CD4-positive, alpha-beta T cell (primary cell): Measurements from ENCODE around the gene SS18L1. TPM values are rescaled to one million over a fixed set of nuclear protein-coding genes. Genes with fewer than 3 reads are reported as not detected.

Experiments
- ATAC-seq: fragments of 200-7000 bp; cut with Tn5 transposase; one replicate; pipeline ENCODE4 v1.10.0; 2022; ENCODE audit warnings: mild to moderate bottlenecking; ENCODE audit not compliant: poor library complexity
- CTCF ChIA-PET: fragments of 350-600 bp; sonication (Branson Sonifier 250); formaldehyde crosslinking; loops from one replicate; lab custom pipeline; 2021; ENCODE audit warnings: antibody characterized with exemption, inconsistent platforms; lab: Charles Lee
- POLR2A ChIA-PET: fragments of 350-600 bp; sonication (Branson Sonifier 250); formaldehyde crosslinking; loops from one replicate; lab custom pipeline; 2021; ENCODE audit warnings: antibody characterized with exemption, inconsistent platforms; lab: Charles Lee
- DNase-seq, 14 experiments: peaks; one replicate each; pipeline ENCODE4 v3.0.0-alpha.2; 2013 to 2020; ENCODE audit warnings: mixed read lengths in 2 of 14
- H3K27ac ChIP-seq, 2 donors: one replicate each; pipeline versions ENCODE4 v1.5.1 to v1.7.0; 2013; ENCODE audit warnings: low read length in 2 of 2, low read depth in 1 of 2, mild to moderate bottlenecking in 1 of 2
- H3K27me3 ChIP-seq, 2 experiments: 1 replicate in 1 of 2; 2 replicates in 1 of 2; pipeline versions ENCODE4 v1.6.1 to v1.7.0; 2013; ENCODE audit warnings: low read length in 2 of 2, control low read depth in 1 of 2, mild to moderate bottlenecking in 1 of 2, moderate library complexity in 1 of 2; ENCODE audit not compliant: insufficient read depth in 2 of 2, control insufficient read depth in 1 of 2
- H3K36me3 ChIP-seq: one replicate; pipeline ENCODE4 v1.6.1; 2013; ENCODE audit warnings: low read length, control low read depth; ENCODE audit not compliant: insufficient read depth
- H3K4me1 ChIP-seq: one replicate; pipeline ENCODE4 v1.6.1; 2013; ENCODE audit warnings: low read length, control low read depth; ENCODE audit not compliant: insufficient read depth
- H3K4me3 ChIP-seq: one replicate; pipeline ENCODE4 v1.5.1; 2013; ENCODE audit warnings: mild to moderate bottlenecking, low read length, moderate library complexity
- H3K9me3 ChIP-seq, 2 experiments: 1 replicate in 1 of 2; 2 replicates in 1 of 2; pipeline versions ENCODE4 v1.6.1 to v1.7.0; 2013; ENCODE audit warnings: low read length in 2 of 2, mild to moderate bottlenecking in 2 of 2, control low read depth in 1 of 2, moderate library complexity in 1 of 2; ENCODE audit not compliant: control insufficient read depth in 1 of 2, insufficient read depth in 1 of 2
- H3K27ac Mint-ChIP-seq: one replicate; pipeline ENCODE4 v1.8.0; 2020; ENCODE audit warnings: mixed read lengths
- H3K27me3 Mint-ChIP-seq: one replicate; pipeline ENCODE4 v1.8.0; 2021; ENCODE audit warnings: mixed read lengths
- H3K36me3 Mint-ChIP-seq: one replicate; pipeline ENCODE4 v1.8.0; 2021; ENCODE audit warnings: low read depth, mixed read lengths
- H3K4me1 Mint-ChIP-seq: one replicate; pipeline ENCODE4 v1.8.0; 2021; ENCODE audit warnings: low read depth, mixed read lengths
- H3K4me3 Mint-ChIP-seq: one replicate; pipeline ENCODE4 v1.8.0; 2020; ENCODE audit warnings: mild to moderate bottlenecking, mixed read lengths
- H3K9me3 Mint-ChIP-seq: one replicate; pipeline ENCODE4 v1.8.0; 2020; ENCODE audit warnings: mixed read lengths
- CTCF ChIP-seq: fragments of 200-600 bp; IDR thresholded peaks from one replicate; pipeline ENCODE4 v1.8.0; 2022; ENCODE audit warnings: antibody characterized with exemption, mild to moderate bottlenecking
- intact Hi-C, 2 experiments: fragments of 100-400 bp; cut with DNase I in 1 of 2; cut with micrococcal nuclease in 1 of 2; formaldehyde crosslinking; loops; one replicate each; pipeline versions ENCODE4 v1.15.1 to v1.9.0; 2023 to 2025; cut with DNase I, micrococcal nuclease
- total RNA-seq, 174 experiments: library from RNA in 2 of 174; stranded (reverse) in 2 of 174; gene quantifications; one replicate each; pipeline ENCODE4 v1.2.3 and lab custom pipeline; 2021 to 2026

The SS18L1 gene
- total RNA-seq, 2 experiments from 2014 or later = 12.8 to 13.4 TPM

GRCh38 chr20:62225026-62225425 is 81.5 kb downstream of the SS18L1 start:
- H3K27ac Mint-ChIP-seq = no peak overlapping the region
- H3K9me3 Mint-ChIP-seq = no peaks in the 10 kb centered on the region
- intact Hi-C loops = no loop called here
- no peaks in the 10 kb centered on the region for H3K4me1 Mint-ChIP-seq
- DNase-seq (no peak), ATAC-seq (no peak)
- Histone ChIP-seq H3K9me3 (peaks cover 0 to 33% of the 10 kb centered on the region in 2 experiments), H3K27ac (no peak overlapping the region), H3K36me3 (no peaks in the 10 kb centered on the region), H3K27me3 (peaks cover 34 to 36% of the 10 kb centered on the region in 2 experiments), H3K4me3 (no peak overlapping the region), H3K4me1 (peaks cover 8% of the 10 kb centered on the region)
- no peaks in the 10 kb centered on the region for H3K36me3 Mint-ChIP-seq
- H3K4me3 Mint-ChIP-seq = no peak overlapping the region
- ChIA-PET CTCF (no interaction called here), POLR2A (no interaction called here)
- peaks cover 45% of the 10 kb centered on the region for H3K27me3 Mint-ChIP-seq
- TF ChIP-seq CTCF = no peak

GRCh38 chr20:62225820-62226635 is 82.5 kb downstream of the SS18L1 start:
- ChIA-PET POLR2A (no interaction called here), CTCF (no interaction called here)
- intact Hi-C loops = no loop called here
- DNase-seq = no peak
- peaks cover 27 to 29% of the 10 kb centered on the region in 2 experiments for H3K27me3 ChIP-seq
- no peaks in the 10 kb centered on the region for H3K4me1 Mint-ChIP-seq
- H3K27ac ChIP-seq = no peak overlapping the region
- peaks cover under 1% of the 10 kb centered on the region for H3K4me1 ChIP-seq
- no peaks in the 10 kb centered on the region for H3K36me3 ChIP-seq
- no peak overlapping the region for H3K4me3 Mint-ChIP-seq
- H3K27me3 Mint-ChIP-seq = peaks cover 40% of the 10 kb centered on the region
- peaks cover 0 to 31% of the 10 kb centered on the region in 2 experiments for H3K9me3 ChIP-seq
- TF ChIP-seq CTCF = no peak
- no peaks in the 10 kb centered on the region for H3K9me3 Mint-ChIP-seq
- no peaks in the 10 kb centered on the region for H3K36me3 Mint-ChIP-seq
- no peak overlapping the region for H3K4me3 ChIP-seq
- ATAC-seq = no peak
- no peak overlapping the region for H3K27ac Mint-ChIP-seq

GRCh38 chr20:62226707-62227590 is 83.4 kb downstream of the SS18L1 start:
- Histone ChIP-seq H3K4me3 (no peak overlapping the region), H3K27ac (no peak overlapping the region), H3K36me3 (no peaks in the 10 kb centered on the region), H3K4me1 (no peaks in the 10 kb centered on the region), H3K9me3 (peaks cover 0 to 30% of the 10 kb centered on the region in 2 experiments), H3K27me3 (peaks cover 17 to 20% of the 10 kb centered on the region in 2 experiments)
- H3K4me1 Mint-ChIP-seq = no peaks in the 10 kb centered on the region
- POLR2A ChIA-PET = no interaction called here
- no peak for DNase-seq
- peaks cover 33% of the 10 kb centered on the region for H3K27me3 Mint-ChIP-seq
- TF ChIP-seq CTCF = no peak
- H3K27ac Mint-ChIP-seq = no peak overlapping the region
- H3K36me3 Mint-ChIP-seq = no peaks in the 10 kb centered on the region
- CTCF ChIA-PET = no interaction called here
- intact Hi-C loops = no loop called here
- H3K4me3 Mint-ChIP-seq = no peak overlapping the region
- no peaks in the 10 kb centered on the region for H3K9me3 Mint-ChIP-seq
- ATAC-seq = no peak
